ENCODE results near the gene NSUN7. TPM values are rescaled to one million over a fixed set of nuclear protein-coding genes. Genes with fewer than 3 reads are reported as not detected.
"Not testable (repeated sequence)": the region's sequence is repeated elsewhere in the genome, so short reads cannot be mapped to it uniquely, and the experiment has no call there.

NSUN7 gene
- total RNA-seq, 1 experiment from 2014 or later = not detected

- Histone ChIP-seq H3K9me3 (no peaks in the 10 kb centered on the region), H3K36me3 (no peaks in the 10 kb centered on the region), H3K27me3 (no peaks in the 10 kb centered on the region), H3K4me3 (no peak overlapping the region)
- no peak for DNase-seq
Measured at GRCh38 chr4:40785727-40786126, 36.0 kb downstream of the NSUN7 start.

- Histone ChIP-seq H3K4me3 (no peak overlapping the region), H3K27me3 (no peaks in the 10 kb centered on the region; the same call in 1 of the 2 replicates), H3K36me3 (no peaks in the 10 kb centered on the region), H3K9me3 (no peaks in the 10 kb centered on the region)
- DNase-seq = no peak
Measured at GRCh38 chr4:40788331-40788730, 38.6 kb downstream of the NSUN7 start.

- no peak for DNase-seq
- H3K4me3 ChIP-seq = no peak overlapping the region
- H3K27me3 ChIP-seq = no peaks in the 10 kb centered on the region; the same call in 1 of the 2 replicates
- no peaks in the 10 kb centered on the region for H3K36me3 ChIP-seq
- no peaks in the 10 kb centered on the region for H3K9me3 ChIP-seq
Measured at GRCh38 chr4:40789031-40789430, 39.3 kb downstream of the NSUN7 start.

- Histone ChIP-seq H3K36me3 (no peaks in the 10 kb centered on the region), H3K9me3 (no peaks in the 10 kb centered on the region), H3K27me3 (no peaks in the 10 kb centered on the region; the same call in 1 of the 2 replicates), H3K4me3 (no peak overlapping the region)
- DNase-seq = no peak
Measured at GRCh38 chr4:40789771-40790170, 40.0 kb downstream of the NSUN7 start.

GRCh38 chr4:40800064-40800463, 50.3 kb downstream of the NSUN7 start:
- no peak for DNase-seq
- Histone ChIP-seq H3K4me3 (no peak overlapping the region), H3K9me3 (no peaks in the 10 kb centered on the region), H3K27me3 (no peaks in the 10 kb centered on the region), H3K36me3 (no peaks in the 10 kb centered on the region)

GRCh38 chr4:40804598-40804997, 54.8 kb downstream of the NSUN7 start:
- H3K9me3 ChIP-seq = no peaks in the 10 kb centered on the region
- H3K36me3 ChIP-seq = no peaks in the 10 kb centered on the region
- no peak overlapping the region for H3K4me3 ChIP-seq
- H3K27me3 ChIP-seq = no peaks in the 10 kb centered on the region
- no peak for DNase-seq

GRCh38 chr4:40808926-40809457, 59.2 kb downstream of the NSUN7 start:
- DNase-seq = no peak
- Histone ChIP-seq H3K27me3 (no peaks in the 10 kb centered on the region), H3K4me3 (no peak overlapping the region), H3K36me3 (no peaks in the 10 kb centered on the region), H3K9me3 (no peaks in the 10 kb centered on the region)

- H3K9me3 ChIP-seq = no peaks in the 10 kb centered on the region
- no peaks in the 10 kb centered on the region for H3K27me3 ChIP-seq
- no peaks in the 10 kb centered on the region; the same call in 1 of the 2 replicates for H3K36me3 ChIP-seq
- no peak overlapping the region for H3K4me3 ChIP-seq
- no peak for DNase-seq
Measured at GRCh38 chr4:40811956-40812355, 62.2 kb downstream of the NSUN7 start.

- no peaks in the 10 kb centered on the region for H3K9me3 ChIP-seq
- H3K27me3 ChIP-seq = no peaks in the 10 kb centered on the region
- DNase-seq = no peak
- H3K36me3 ChIP-seq = no peaks in the 10 kb centered on the region; the same call in 1 of the 2 replicates
- H3K4me3 ChIP-seq = no peak overlapping the region
Measured at GRCh38 chr4:40812386-40812785, 62.6 kb downstream of the NSUN7 start.

- no peaks in the 10 kb centered on the region for H3K9me3 ChIP-seq
- H3K4me3 ChIP-seq = no peak overlapping the region
- no peaks in the 10 kb centered on the region for H3K27me3 ChIP-seq
- no peak for DNase-seq
- no peaks in the 10 kb centered on the region; the same call in 1 of the 2 replicates for H3K36me3 ChIP-seq
Measured at GRCh38 chr4:40812856-40813255, 63.1 kb downstream of the NSUN7 start.

- DNase-seq, H3K27me3 ChIP-seq, H3K4me3 ChIP-seq, H3K9me3 ChIP-seq, H3K36me3 ChIP-seq: not testable (repeated sequence)
Measured at GRCh38 chr4:40817157-40817556, 67.4 kb downstream of the NSUN7 start.

- no peaks in the 10 kb centered on the region for H3K9me3 ChIP-seq
- H3K36me3 ChIP-seq = no peaks in the 10 kb centered on the region; the same call in 1 of the 2 replicates
- no peak overlapping the region for H3K4me3 ChIP-seq
- H3K27me3 ChIP-seq = no peaks in the 10 kb centered on the region
- DNase-seq = no peak
Measured at GRCh38 chr4:40820101-40820500, 70.3 kb downstream of the NSUN7 start.

- no peaks in the 10 kb centered on the region for H3K27me3 ChIP-seq
- H3K9me3 ChIP-seq = no peaks in the 10 kb centered on the region
- no peak for DNase-seq
- no peaks in the 10 kb centered on the region for H3K36me3 ChIP-seq
- H3K4me3 ChIP-seq = no peak overlapping the region
Measured at GRCh38 chr4:40822420-40823166, 72.8 kb downstream of the NSUN7 start.

- Histone ChIP-seq H3K27me3 (no peaks in the 10 kb centered on the region), H3K36me3 (no peaks in the 10 kb centered on the region), H3K9me3 (no peaks in the 10 kb centered on the region), H3K4me3 (no peak overlapping the region)
- no peak for DNase-seq
Measured at GRCh38 chr4:40825014-40825838, 75.5 kb downstream of the NSUN7 start.

GRCh38 chr4:40826821-40827220, 77.1 kb downstream of the NSUN7 start:
- Histone ChIP-seq H3K27me3 (no peaks in the 10 kb centered on the region), H3K4me3 (no peak overlapping the region), H3K36me3 (no peaks in the 10 kb centered on the region), H3K9me3 (no peaks in the 10 kb centered on the region)
- DNase-seq = no peak

- H3K36me3 ChIP-seq = no peaks in the 10 kb centered on the region
Measured at GRCh38 chr4:40827758-40828157, 78.0 kb downstream of the NSUN7 start.

GRCh38 chr4:40828661-40829060, 78.9 kb downstream of the NSUN7 start:
- H3K9me3 ChIP-seq = no peaks in the 10 kb centered on the region
- no peak for DNase-seq
- no peaks in the 10 kb centered on the region for H3K27me3 ChIP-seq
- no peaks in the 10 kb centered on the region for H3K36me3 ChIP-seq
- H3K4me3 ChIP-seq = no peak overlapping the region

More at GRCh38 chr4:40827758-40828157, 78.0 kb downstream of the NSUN7 start:
- H3K9me3 ChIP-seq = no peaks in the 10 kb centered on the region
- DNase-seq = no peak
- no peak overlapping the region for H3K4me3 ChIP-seq
- no peaks in the 10 kb centered on the region for H3K27me3 ChIP-seq
